Measurements from ENCODE around the gene STAT3.

Gene STAT3

DNA sequence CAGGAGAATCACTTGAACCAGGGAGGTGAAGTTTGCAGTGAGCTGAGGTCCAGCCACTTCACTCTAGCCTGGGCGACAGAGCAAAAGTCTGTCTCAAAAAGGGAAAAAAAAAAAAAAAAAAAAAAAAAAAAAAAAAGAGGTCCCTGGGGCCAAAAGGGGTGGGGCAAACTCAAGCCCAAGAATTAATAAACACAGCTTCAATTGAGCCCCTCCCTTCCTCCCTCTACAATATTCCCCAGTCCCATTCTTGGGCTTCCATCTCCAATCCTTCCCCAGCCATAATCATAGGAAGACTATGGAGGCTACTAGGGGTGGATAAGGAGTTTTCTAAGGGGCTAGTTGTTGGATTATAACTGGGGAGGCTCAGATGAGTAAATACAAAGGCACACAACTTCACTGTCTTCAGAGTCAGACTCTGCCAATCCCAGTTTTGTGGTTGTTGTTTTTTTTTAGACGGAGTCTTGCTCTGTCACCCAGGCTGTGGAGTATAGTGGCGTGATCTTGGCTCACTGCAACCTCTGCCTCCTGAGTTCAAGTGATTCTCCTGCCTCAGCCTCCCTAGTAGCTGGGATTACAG, 25.3 kb upstream of the STAT3 start:
- Histone ChIP-seq H3F3A (ENCODE audit: insufficient read depth) (no peaks in the 10 kb centered on the region), H3K79me2 (ENCODE audit: insufficient read depth, low read length) (no peaks in the 10 kb centered on the region)
- no peak for TF ChIP-seq EZH2phosphoT487 (conservative IDR thresholded peaks at IDR 0.05; ENCODE audit: low read length)
- TF ChIP-seq, protein P1, sequence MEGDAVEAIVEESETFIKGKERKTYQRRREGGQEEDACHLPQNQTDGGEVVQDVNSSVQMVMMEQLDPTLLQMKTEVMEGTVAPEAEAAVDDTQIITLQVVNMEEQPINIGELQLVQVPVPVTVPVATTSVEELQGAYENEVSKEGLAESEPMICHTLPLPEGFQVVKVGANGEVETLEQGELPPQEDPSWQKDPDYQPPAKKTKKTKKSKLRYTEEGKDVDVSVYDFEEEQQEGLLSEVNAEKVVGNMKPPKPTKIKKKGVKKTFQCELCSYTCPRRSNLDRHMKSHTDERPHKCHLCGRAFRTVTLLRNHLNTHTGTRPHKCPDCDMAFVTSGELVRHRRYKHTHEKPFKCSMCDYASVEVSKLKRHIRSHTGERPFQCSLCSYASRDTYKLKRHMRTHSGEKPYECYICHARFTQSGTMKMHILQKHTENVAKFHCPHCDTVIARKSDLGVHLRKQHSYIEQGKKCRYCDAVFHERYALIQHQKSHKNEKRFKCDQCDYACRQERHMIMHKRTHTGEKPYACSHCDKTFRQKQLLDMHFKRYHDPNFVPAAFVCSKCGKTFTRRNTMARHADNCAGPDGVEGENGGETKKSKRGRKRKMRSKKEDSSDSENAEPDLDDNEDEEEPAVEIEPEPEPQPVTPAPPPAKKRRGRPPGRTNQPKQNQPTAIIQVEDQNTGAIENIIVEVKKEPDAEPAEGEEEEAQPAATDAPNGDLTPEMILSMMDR (IDR thresholded peaks at IDR 0.05; ENCODE audit: insufficient read depth, low read length, poor library complexity, severe bottlenecking): no peak

DNA sequence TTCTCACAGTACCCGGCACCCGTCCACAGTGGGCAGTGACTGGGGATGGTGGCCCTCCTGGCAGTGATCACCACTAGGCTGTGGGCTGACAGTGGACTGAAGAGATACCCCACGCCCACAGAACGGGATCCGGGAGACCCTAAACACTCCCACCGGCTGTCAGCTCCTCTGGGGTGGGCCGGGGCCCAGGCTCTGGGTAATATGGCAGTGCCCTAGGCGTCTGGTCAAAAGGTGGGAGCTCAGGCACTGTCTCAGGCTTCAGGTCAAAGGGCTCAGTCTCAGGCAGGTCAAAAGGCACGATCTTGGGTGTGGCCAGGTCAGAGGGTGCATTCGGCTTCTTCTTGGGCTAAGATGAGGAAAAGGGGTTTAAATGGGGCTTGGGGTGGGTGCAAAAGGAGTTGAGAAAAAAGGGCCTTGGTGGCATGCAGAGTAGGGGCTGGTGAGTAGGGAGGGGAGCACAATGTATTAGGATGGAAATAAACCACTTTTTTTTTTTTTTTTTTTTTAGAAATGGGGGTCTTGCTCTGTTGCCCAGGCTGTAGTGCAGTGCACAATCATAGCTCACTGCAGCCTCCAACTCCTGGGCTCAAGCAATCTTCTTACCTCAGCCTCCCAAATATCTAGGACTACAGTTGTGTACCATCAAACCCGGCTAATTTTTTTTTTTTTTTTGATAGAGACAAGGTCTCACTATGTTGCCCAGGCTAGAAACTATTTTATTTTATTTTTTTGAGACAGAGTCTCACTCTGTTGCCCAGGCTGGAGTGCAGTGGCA, 23.9 kb upstream of the STAT3 start:
- no peak overlapping the region for H3K4me3 ChIP-seq (ENCODE audit: insufficient read depth, low read length, poor library complexity, severe bottlenecking)
- H3K9ac ChIP-seq (ENCODE audit: low read length): no peak overlapping the region
- no peaks in the 10 kb centered on the region for H3K9me2 ChIP-seq (replicated peaks; ENCODE audit: insufficient read depth, low read length)
- TF ChIP-seq, protein P1 (IDR thresholded peaks at IDR 0.05; ENCODE audit: insufficient read depth, low read length, poor library complexity, severe bottlenecking): no peak
- TF ChIP-seq EZH2phosphoT487 (conservative IDR thresholded peaks at IDR 0.05; ENCODE audit: low read length): no peak
- no peaks in the 10 kb centered on the region for H3K27me3 ChIP-seq (ENCODE audit: low read length)
- no peaks in the 10 kb centered on the region for H3K79me2 ChIP-seq (ENCODE audit: insufficient read depth, low read length)
- no peak overlapping the region for H3K4me2 ChIP-seq (ENCODE audit: low read depth, low read length, poor library complexity, severe bottlenecking)
- H3F3A ChIP-seq (ENCODE audit: insufficient read depth): no peaks in the 10 kb centered on the region
- no peak overlapping the region for H3K27ac ChIP-seq (ENCODE audit: low read depth, low read length)
- no peaks in the 10 kb centered on the region for H3K36me3 ChIP-seq (ENCODE audit: low read length)
- H4K20me1 ChIP-seq (ENCODE audit: low read depth, low read length): no peaks in the 10 kb centered on the region
- H3K9me3 ChIP-seq (ENCODE audit: insufficient read depth, low read length): no peaks in the 10 kb centered on the region
- H2AFZ ChIP-seq (ENCODE audit: low read depth, low read length, severe bottlenecking): no peak overlapping the region

More for the DNA sequence above, 25.3 kb upstream of the STAT3 start:
- no peaks in the 10 kb centered on the region for H3K27me3 ChIP-seq (ENCODE audit: low read length)
- no peak overlapping the region for H3K4me2 ChIP-seq (ENCODE audit: low read depth, low read length, poor library complexity, severe bottlenecking)
- H3K9me3 ChIP-seq (ENCODE audit: insufficient read depth, low read length): no peaks in the 10 kb centered on the region
- no peak overlapping the region for H2AFZ ChIP-seq (ENCODE audit: low read depth, low read length, severe bottlenecking)
- no peak overlapping the region for H3K27ac ChIP-seq (ENCODE audit: low read depth, low read length)
- H3K9ac ChIP-seq (ENCODE audit: low read length): no peak overlapping the region
- no peak overlapping the region for H3K4me3 ChIP-seq (ENCODE audit: insufficient read depth, low read length, poor library complexity, severe bottlenecking)
- H3K9me2 ChIP-seq (replicated peaks; ENCODE audit: insufficient read depth, low read length): no peaks in the 10 kb centered on the region
- H3K36me3 ChIP-seq (ENCODE audit: low read length): no peaks in the 10 kb centered on the region
- H4K20me1 ChIP-seq (ENCODE audit: low read depth, low read length): no peaks in the 10 kb centered on the region

DNA sequence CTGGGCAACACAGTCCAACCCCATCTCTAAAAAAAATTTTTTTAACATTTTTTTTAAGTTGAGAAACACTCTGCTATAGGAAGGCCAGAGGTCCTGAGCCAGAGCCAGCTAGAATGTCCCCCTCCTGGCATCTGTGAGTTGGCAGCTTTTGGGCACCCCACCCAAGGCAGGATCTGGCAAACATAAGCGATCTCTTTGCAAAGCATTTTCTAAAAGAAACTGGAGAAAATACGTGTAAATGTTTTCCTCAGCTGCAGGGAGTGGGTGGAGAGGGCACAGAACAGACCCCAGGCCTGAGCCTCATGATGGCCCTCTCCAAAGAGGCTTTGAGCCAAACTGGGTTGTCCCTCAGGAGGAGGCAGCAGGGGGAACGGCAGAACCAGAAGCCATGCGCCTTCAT, 23.1 kb upstream of the STAT3 start:
- Histone ChIP-seq H3K9me2 (replicated peaks; ENCODE audit: insufficient read depth, low read length) (no peaks in the 10 kb centered on the region), H3K36me3 (ENCODE audit: low read length) (no peaks in the 10 kb centered on the region), H3F3A (ENCODE audit: insufficient read depth) (no peaks in the 10 kb centered on the region), H3K79me2 (ENCODE audit: insufficient read depth, low read length) (no peaks in the 10 kb centered on the region), H3K27me3 (ENCODE audit: low read length) (no peaks in the 10 kb centered on the region), H3K9ac (ENCODE audit: low read length) (no peak overlapping the region), H3K27ac (ENCODE audit: low read depth, low read length) (no peak overlapping the region), H3K4me2 (ENCODE audit: low read depth, low read length, poor library complexity, severe bottlenecking) (no peak overlapping the region), H2AFZ (ENCODE audit: low read depth, low read length, severe bottlenecking) (no peak overlapping the region), H4K20me1 (ENCODE audit: low read depth, low read length) (no peaks in the 10 kb centered on the region), H3K4me3 (ENCODE audit: insufficient read depth, low read length, poor library complexity, severe bottlenecking) (no peak overlapping the region), H3K9me3 (ENCODE audit: insufficient read depth, low read length) (no peaks in the 10 kb centered on the region)
- TF ChIP-seq, protein P1 (IDR thresholded peaks at IDR 0.05; ENCODE audit: insufficient read depth, low read length, poor library complexity, severe bottlenecking): no peak
- no peak for TF ChIP-seq EZH2phosphoT487 (conservative IDR thresholded peaks at IDR 0.05; ENCODE audit: low read length)

All from SU-DHL-6 (cell line).